ENCODE measurements around the gene CRIM1.

DNA sequence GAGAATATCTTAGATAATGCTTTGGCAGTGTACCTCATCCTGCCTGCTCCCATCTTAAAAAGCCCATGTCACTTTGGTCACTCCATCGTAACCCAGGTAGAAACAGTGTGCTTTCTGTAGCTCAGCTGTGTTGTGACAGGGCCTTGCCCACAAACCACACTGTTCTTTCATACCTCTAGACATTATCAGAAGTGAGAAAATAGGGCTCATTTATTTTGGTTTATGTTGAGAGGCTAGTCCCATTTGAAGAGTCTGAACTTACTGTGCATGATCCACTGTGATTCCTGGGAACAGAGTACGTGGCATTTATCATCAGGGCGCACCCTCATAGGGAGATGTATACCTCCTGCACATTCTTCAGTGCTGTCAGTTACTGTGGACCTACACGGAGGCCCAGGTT is 172.7 kb downstream of the CRIM1 start:
- TF ChIP-seq, protein P1, sequence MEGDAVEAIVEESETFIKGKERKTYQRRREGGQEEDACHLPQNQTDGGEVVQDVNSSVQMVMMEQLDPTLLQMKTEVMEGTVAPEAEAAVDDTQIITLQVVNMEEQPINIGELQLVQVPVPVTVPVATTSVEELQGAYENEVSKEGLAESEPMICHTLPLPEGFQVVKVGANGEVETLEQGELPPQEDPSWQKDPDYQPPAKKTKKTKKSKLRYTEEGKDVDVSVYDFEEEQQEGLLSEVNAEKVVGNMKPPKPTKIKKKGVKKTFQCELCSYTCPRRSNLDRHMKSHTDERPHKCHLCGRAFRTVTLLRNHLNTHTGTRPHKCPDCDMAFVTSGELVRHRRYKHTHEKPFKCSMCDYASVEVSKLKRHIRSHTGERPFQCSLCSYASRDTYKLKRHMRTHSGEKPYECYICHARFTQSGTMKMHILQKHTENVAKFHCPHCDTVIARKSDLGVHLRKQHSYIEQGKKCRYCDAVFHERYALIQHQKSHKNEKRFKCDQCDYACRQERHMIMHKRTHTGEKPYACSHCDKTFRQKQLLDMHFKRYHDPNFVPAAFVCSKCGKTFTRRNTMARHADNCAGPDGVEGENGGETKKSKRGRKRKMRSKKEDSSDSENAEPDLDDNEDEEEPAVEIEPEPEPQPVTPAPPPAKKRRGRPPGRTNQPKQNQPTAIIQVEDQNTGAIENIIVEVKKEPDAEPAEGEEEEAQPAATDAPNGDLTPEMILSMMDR (IDR thresholded peaks at IDR 0.05; ENCODE audit: low read depth, low read length, missing input control) = no peak
- no peak for TF ChIP-seq YY1 (IDR thresholded peaks at IDR 0.05)
